HEK293 (cell line): ENCODE data around the gene PLCXD1.
"Not testable (repeated sequence)": the region's sequence is repeated elsewhere in the genome, so short reads cannot be mapped to it uniquely, and the experiment has no call there.

Source experiments
- CTCF ChIA-PET: fragments of 350-600 bp; formaldehyde crosslinking; extraction: SDS; loops from one replicate; lab custom pipeline; 2021; ENCODE audit warnings: antibody characterized with exemption; lab: Yijun Ruan, JAX
- POLR2A ChIA-PET: fragments of 300-600 bp; formaldehyde crosslinking; extraction: SDS; loops from one replicate; lab custom pipeline; 2020; ENCODE audit warnings: antibody characterized with exemption, inconsistent platforms; lab: Yijun Ruan, JAX
- H3K27ac ChIP-seq: fragments of 200-500 bp; sonication (Bioruptor generic); 2 replicates; pipeline ENCODE4 v1.5.1; 2014; ENCODE audit warnings: low read depth, low read length, control low read depth, inconsistent platforms; ENCODE audit errors: extremely low read depth
- H3K36me3 ChIP-seq, 2 experiments: fragments of 200-500 bp in 1 of 2; sonication (Bioruptor generic) in 1 of 2; 1 replicate in 1 of 2; 2 replicates in 1 of 2; pipeline ENCODE4 v1.5.1; 2014 to 2017; ENCODE audit warnings: inconsistent platforms in 2 of 2, low read length in 2 of 2; ENCODE audit not compliant: control insufficient read depth in 2 of 2, insufficient read depth in 1 of 2
- H3K4me1 ChIP-seq: fragments of 200-500 bp; sonication (Bioruptor generic); 2 replicates; pipeline ENCODE4 v1.5.1; 2014; ENCODE audit warnings: mild to moderate bottlenecking, low read length, inconsistent platforms; ENCODE audit not compliant: control insufficient read depth, insufficient read depth
- H3K4me3 ChIP-seq: 2 replicates; pipeline ENCODE4 v1.5.1; 2011; ENCODE audit warnings: low read depth, mild to moderate bottlenecking, control low read depth, low read length, moderate library complexity
- H3K9me3 ChIP-seq: fragments of 200-500 bp; sonication (Bioruptor generic); 2 replicates; pipeline ENCODE4 v1.5.1; 2014; ENCODE audit warnings: low read depth, low read length, inconsistent platforms; ENCODE audit not compliant: control insufficient read depth, insufficient read depth
- HOXD13 ChIP-seq: sonication (generic); formaldehyde crosslinking; IDR thresholded peaks from 2 replicates; pipeline ENCODE4 v1.8.0; 2022; ENCODE audit warnings: missing genetic modification reagents, borderline replicate concordance
- KLF1 ChIP-seq: fragments of 450-650 bp; formaldehyde crosslinking; IDR thresholded peaks from 2 replicates; pipeline ENCODE4 v1.5.1; 2016; ENCODE audit warnings: missing biosample characterization, missing genetic modification characterization
- KLF16 ChIP-seq: fragments of 450-650 bp; formaldehyde crosslinking; IDR thresholded peaks from 2 replicates; pipeline ENCODE4 v1.5.1; 2017; ENCODE audit warnings: missing biosample characterization, missing genetic modification characterization
- KLF7 ChIP-seq: fragments of 450-650 bp; formaldehyde crosslinking; IDR thresholded peaks from 2 replicates; pipeline ENCODE4 v1.5.1; 2016; ENCODE audit warnings: missing biosample characterization, missing genetic modification characterization, borderline replicate concordance
- RBAK ChIP-seq: fragments of 450-650 bp; formaldehyde crosslinking; IDR thresholded peaks from 2 replicates; pipeline ENCODE4 v1.5.1; 2016; ENCODE audit warnings: missing biosample characterization, missing genetic modification characterization
- TRIM28 ChIP-seq: IDR thresholded peaks from 2 replicates; pipeline ENCODE4 v1.6.1; 2011; ENCODE audit warnings: low read length, control low read depth, borderline replicate concordance
- ZBTB6 ChIP-seq: fragments of 450-650 bp; formaldehyde crosslinking; IDR thresholded peaks from 2 replicates; pipeline ENCODE4 v1.5.1; 2017; ENCODE audit warnings: missing biosample characterization, missing genetic modification characterization
- ZNF138 ChIP-seq: fragments of 450-650 bp; formaldehyde crosslinking; IDR thresholded peaks from 2 replicates; pipeline ENCODE4 v1.5.1; 2016; ENCODE audit warnings: missing biosample characterization, missing genetic modification characterization, borderline replicate concordance
- ZNF155 ChIP-seq: fragments of 450-650 bp; formaldehyde crosslinking; IDR thresholded peaks from 2 replicates; pipeline ENCODE4 v1.5.1; 2016; ENCODE audit warnings: missing biosample characterization, missing genetic modification characterization
- ZNF2 ChIP-seq: fragments of 450-650 bp; formaldehyde crosslinking; IDR thresholded peaks from 2 replicates; pipeline ENCODE4 v1.5.1; 2016; ENCODE audit warnings: missing biosample characterization, missing genetic modification characterization
- ZNF302 ChIP-seq: fragments of 450-650 bp; formaldehyde crosslinking; IDR thresholded peaks from 2 replicates; pipeline ENCODE4 v1.5.1; 2016; ENCODE audit warnings: missing biosample characterization, missing genetic modification characterization, low read depth
- ZNF341 ChIP-seq: fragments of 450-650 bp; formaldehyde crosslinking; IDR thresholded peaks from 2 replicates; pipeline ENCODE4; 2016; ENCODE audit warnings: low read depth, missing biosample characterization, missing genetic modification characterization
- ZNF37A ChIP-seq: fragments of 450-650 bp; IDR thresholded peaks from 2 replicates; pipeline ENCODE4 v1.5.1; 2018; ENCODE audit warnings: missing biosample characterization, missing genetic modification characterization
- ZNF391 ChIP-seq: fragments of 450-650 bp; formaldehyde crosslinking; IDR thresholded peaks from 2 replicates; pipeline ENCODE4 v1.5.1; 2016; ENCODE audit warnings: low read depth, missing biosample characterization, missing genetic modification characterization, borderline replicate concordance
- ZNF510 ChIP-seq: fragments of 450-650 bp; formaldehyde crosslinking; IDR thresholded peaks from 2 replicates; pipeline ENCODE4 v1.5.1; 2018; ENCODE audit warnings: mild to moderate bottlenecking, missing genetic modification characterization, missing biosample characterization; ENCODE audit not compliant: insufficient replicate concordance
- ZNF521 ChIP-seq: fragments of 450-650 bp; formaldehyde crosslinking; IDR thresholded peaks from 2 replicates; pipeline ENCODE4 v1.5.1; 2017; ENCODE audit warnings: missing biosample characterization, mild to moderate bottlenecking, missing genetic modification characterization
- ZNF529 ChIP-seq: fragments of 450-650 bp; formaldehyde crosslinking; IDR thresholded peaks from 2 replicates; pipeline ENCODE4 v1.5.1; 2017; ENCODE audit warnings: missing genetic modification characterization, missing biosample characterization; ENCODE audit not compliant: insufficient replicate concordance
- ZNF558 ChIP-seq: fragments of 450-650 bp; formaldehyde crosslinking; IDR thresholded peaks from 2 replicates; pipeline ENCODE4 v1.5.1; 2016; ENCODE audit warnings: missing biosample characterization, missing genetic modification characterization
- ZNF626 ChIP-seq: fragments of 450-650 bp; sonication (Bioruptor Pico); formaldehyde crosslinking; IDR thresholded peaks from 2 replicates; pipeline ENCODE4 v1.5.1; 2018; ENCODE audit warnings: missing biosample characterization, missing genetic modification characterization, inconsistent platforms
- ZNF670 ChIP-seq: fragments of 450-650 bp; formaldehyde crosslinking; IDR thresholded peaks from 2 replicates; pipeline ENCODE4 v1.5.1; 2016; ENCODE audit warnings: missing biosample characterization, missing genetic modification characterization, low read depth
- ZNF704 ChIP-seq: fragments of 450-650 bp; formaldehyde crosslinking; IDR thresholded peaks from 2 replicates; pipeline ENCODE4 v1.5.1; 2016; ENCODE audit warnings: missing biosample characterization, missing genetic modification characterization
- ZNF785 ChIP-seq: fragments of 450-650 bp; formaldehyde crosslinking; IDR thresholded peaks from 2 replicates; pipeline ENCODE4 v1.5.1; 2016; ENCODE audit warnings: missing biosample characterization, missing genetic modification characterization
- ZNF792 ChIP-seq: fragments of 450-650 bp; formaldehyde crosslinking; IDR thresholded peaks from 2 replicates; pipeline ENCODE4 v1.5.1; 2016; ENCODE audit warnings: missing biosample characterization, missing genetic modification characterization
- ZNF830 ChIP-seq: fragments of 450-650 bp; IDR thresholded peaks from 2 replicates; pipeline ENCODE4 v1.5.0; 2018; ENCODE audit warnings: missing biosample characterization, missing genetic modification characterization, low read depth, mild to moderate bottlenecking, moderate library complexity
- ZNF837 ChIP-seq: fragments of 450-650 bp; formaldehyde crosslinking; IDR thresholded peaks from 2 replicates; pipeline ENCODE4 v1.5.1; 2016; ENCODE audit warnings: missing biosample characterization, missing genetic modification characterization

Gene PLCXD1

GRCh38 chrX:349702-350101 is 68.5 kb downstream of the PLCXD1 start:
- H3K36me3 ChIP-seq, result peaks cover 0 to 23% of the 10 kb centered on the region in 2 experiments; a peak in 2 of 3 replicates
- ChIA-PET POLR2A (no interaction called here), CTCF (no interaction called here)
- H3K4me3 ChIP-seq, result no peak overlapping the region
- TF ChIP-seq ZNF529 (tag by site-specific recombination), result no peak
- TF ChIP-seq ZNF704 (tag by site-specific recombination), result no peak
- no peak for TF ChIP-seq ZNF785 (tag by site-specific recombination)
- no peak for TF ChIP-seq ZNF837 (tag by site-specific recombination)
- no peak for TF ChIP-seq KLF16
- no peak overlapping the region for H3K27ac ChIP-seq
- no peaks in the 10 kb centered on the region for H3K4me1 ChIP-seq
- no peaks in the 10 kb centered on the region for H3K9me3 ChIP-seq

- POLR2A ChIA-PET, result no interaction called here
- CTCF ChIA-PET, result no interaction called here
- Histone ChIP-seq H3K27ac (no peak overlapping the region), H3K4me1 (no peaks in the 10 kb centered on the region), H3K4me3 (no peak overlapping the region), H3K9me3 (no peaks in the 10 kb centered on the region), H3K36me3 (peaks cover 0 to 19% of the 10 kb centered on the region in 2 experiments; a peak in 2 of 3 replicates)
- no peak for TF ChIP-seq ZNF138 (tag by site-specific recombination)
- TF ChIP-seq ZNF2, result no peak
- no peak for TF ChIP-seq ZNF670 (tag by site-specific recombination)
- TF ChIP-seq ZNF341, result no peak
- no peak for TF ChIP-seq ZNF558 (tag by site-specific recombination)
- TF ChIP-seq ZBTB6 (tag by site-specific recombination), result no peak
- no peak for TF ChIP-seq ZNF510 (tag by site-specific recombination)
- no peak for TF ChIP-seq ZNF792
- no peak for TF ChIP-seq KLF1 (tag by site-specific recombination)
- no peak for TF ChIP-seq TRIM28
- no peak for TF ChIP-seq KLF7 (tag by site-specific recombination)
- TF ChIP-seq ZNF37A (tag by site-specific recombination), result no peak
- no peak for TF ChIP-seq ZNF521 (tag by site-specific recombination)
- TF ChIP-seq RBAK, result no peak
Observed at GRCh38 chrX:350148-350533, 69.0 kb downstream of the PLCXD1 start.

GRCh38 chrX:350534-351323 is 69.5 kb downstream of the PLCXD1 start:
- no peaks in the 10 kb centered on the region for H3K4me1 ChIP-seq
- H3K36me3 ChIP-seq, result peaks cover 0 to 17% of the 10 kb centered on the region in 2 experiments; a peak in 2 of 3 replicates
- TF ChIP-seq ZNF302 (tag by site-specific recombination), result no peak
- no peak for TF ChIP-seq ZNF391
- TF ChIP-seq ZNF155 (tag by site-specific recombination), result no peak
- TF ChIP-seq ZNF792, result no peak
- TF ChIP-seq ZNF830, result no peak
- TF ChIP-seq HOXD13 (CRISPR knock-in tag), result no peak
- no peak for TF ChIP-seq ZNF626 (tag by site-specific recombination)
- TF ChIP-seq, all 188 proteins: peak for 0

GRCh38 chrX:351324-351641 is 70.1 kb downstream of the PLCXD1 start:
- CTCF ChIA-PET, H3K4me3 ChIP-seq, H3K9me3 ChIP-seq, H3K4me1 ChIP-seq, H3K27ac ChIP-seq, POLR2A ChIA-PET: not testable (repeated sequence)
- peaks cover 0 to 17% of the 10 kb centered on the region in 2 experiments; a peak in 2 of 3 replicates for H3K36me3 ChIP-seq

More at GRCh38 chrX:350534-351323, 69.5 kb downstream of the PLCXD1 start:
- Histone ChIP-seq H3K27ac (no peak overlapping the region), H3K4me3 (no peak overlapping the region), H3K9me3 (no peaks in the 10 kb centered on the region)
- CTCF ChIA-PET, result no interaction called here
- POLR2A ChIA-PET, result no interaction called here
